Colonic mucosa (tissue), 4 donors: Measurements from ENCODE around the gene HOXA9. TPM values are rescaled to one million over a fixed set of nuclear protein-coding genes. Genes with fewer than 3 reads are reported as not detected.
A peak's percentile ranks its signal among the peaks of the same experiment; 100 is the strongest.

Experiments used
- DNase-seq: peaks from one replicate; pipeline ENCODE4 v3.0.0-alpha.2; 2020
- H3K27ac ChIP-seq: fragments of 200-600 bp; one replicate; pipeline ENCODE4 v1.8.0; 2021
- H3K27me3 ChIP-seq: fragments of 200-600 bp; one replicate; pipeline ENCODE4 v1.8.0; 2021
- H3K36me3 ChIP-seq: fragments of 200-600 bp; one replicate; pipeline ENCODE4 v1.8.0; 2021
- H3K4me1 ChIP-seq: fragments of 200-600 bp; one replicate; pipeline ENCODE4 v1.8.0; 2021; ENCODE audit warnings: mild to moderate bottlenecking
- H3K4me3 ChIP-seq: fragments of 200-600 bp; one replicate; pipeline ENCODE4 v1.8.0; 2021
- H3K9ac ChIP-seq, 2 donors: one replicate each; pipeline ENCODE4 v1.7.0; 2013; ENCODE audit warnings: control low read depth in 2 of 2, low read depth in 2 of 2, low read length in 2 of 2
- H3K9me3 ChIP-seq: fragments of 200-600 bp; one replicate; pipeline ENCODE4 v1.8.0; 2021
- intact Hi-C: fragments of 100-400 bp; cut with DNase I; formaldehyde crosslinking; loops from one replicate; pipeline ENCODE4 v1.14.1; 2022
- total RNA-seq, 2 donors: library from RNA; stranded (reverse); fragmentation: NEBNext Ultra II Directional in 1 of 2; extraction: Animal tissue kit (Norgen Biotek cat#: 25700) in 1 of 2; gene quantifications; one replicate each; pipeline ENCODE4 v1.2.1, GENCODE V29; 2021
- TF ChIP-seq, protein P1 (sequence below): fragments of 200-600 bp; IDR thresholded peaks from one replicate; pipeline ENCODE4 v1.8.0; 2022; ENCODE audit warnings: antibody characterized with exemption, mild to moderate bottlenecking
- donor health status: healthy.
- donor health status: DM: no; HTN: no; CAD: no.
- donor health status: DM: no; HTN: no; CAD: no.

The HOXA9 gene
- total RNA-seq, 2 donors from 2014 or later: 19.5 to 22.1 TPM

DNA sequence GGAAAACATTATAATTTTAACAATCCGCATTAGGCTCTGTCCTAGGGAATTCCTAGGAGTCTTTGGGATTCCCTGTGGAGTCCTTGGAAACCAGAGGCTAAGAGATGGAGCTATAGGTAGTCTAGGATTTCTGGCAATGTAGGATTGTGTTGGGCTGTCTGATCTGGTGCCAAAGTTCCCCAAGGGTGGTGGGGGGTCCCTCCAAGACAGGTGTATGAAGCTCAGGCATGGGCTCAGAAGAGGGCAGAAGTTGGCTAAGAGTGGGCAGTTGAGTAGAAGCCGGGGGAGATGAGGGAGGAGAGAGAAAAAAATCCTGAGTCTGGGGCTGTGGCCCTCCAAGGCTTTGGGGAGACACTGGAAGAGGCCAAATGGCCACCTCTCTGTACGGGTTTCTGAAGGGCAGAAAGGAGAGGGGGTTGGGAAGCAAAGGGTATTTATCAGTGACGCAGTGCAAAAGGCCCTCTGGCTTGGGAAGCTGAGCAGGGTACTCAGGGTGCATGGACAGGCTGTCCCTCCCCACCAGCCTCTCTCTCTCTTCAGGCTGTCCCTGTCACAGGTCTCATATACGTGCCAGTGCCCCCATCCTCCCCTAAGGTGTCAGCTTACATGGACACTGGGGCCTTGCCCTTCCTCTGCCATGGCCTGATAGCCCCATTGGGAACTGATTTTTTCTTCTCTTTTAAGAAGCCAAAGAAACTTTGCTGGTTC lies 18.7 kb downstream of the HOXA9 start:
- intact Hi-C loops: no loop called here
- H3K27ac ChIP-seq: peak overlapping the region; percentile 97
- TF ChIP-seq, protein P1, sequence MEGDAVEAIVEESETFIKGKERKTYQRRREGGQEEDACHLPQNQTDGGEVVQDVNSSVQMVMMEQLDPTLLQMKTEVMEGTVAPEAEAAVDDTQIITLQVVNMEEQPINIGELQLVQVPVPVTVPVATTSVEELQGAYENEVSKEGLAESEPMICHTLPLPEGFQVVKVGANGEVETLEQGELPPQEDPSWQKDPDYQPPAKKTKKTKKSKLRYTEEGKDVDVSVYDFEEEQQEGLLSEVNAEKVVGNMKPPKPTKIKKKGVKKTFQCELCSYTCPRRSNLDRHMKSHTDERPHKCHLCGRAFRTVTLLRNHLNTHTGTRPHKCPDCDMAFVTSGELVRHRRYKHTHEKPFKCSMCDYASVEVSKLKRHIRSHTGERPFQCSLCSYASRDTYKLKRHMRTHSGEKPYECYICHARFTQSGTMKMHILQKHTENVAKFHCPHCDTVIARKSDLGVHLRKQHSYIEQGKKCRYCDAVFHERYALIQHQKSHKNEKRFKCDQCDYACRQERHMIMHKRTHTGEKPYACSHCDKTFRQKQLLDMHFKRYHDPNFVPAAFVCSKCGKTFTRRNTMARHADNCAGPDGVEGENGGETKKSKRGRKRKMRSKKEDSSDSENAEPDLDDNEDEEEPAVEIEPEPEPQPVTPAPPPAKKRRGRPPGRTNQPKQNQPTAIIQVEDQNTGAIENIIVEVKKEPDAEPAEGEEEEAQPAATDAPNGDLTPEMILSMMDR: no peak
- DNase-seq: peak; percentile 31
- H3K36me3 ChIP-seq: no peaks in the 10 kb centered on the region
- peak overlapping the region; percentile 40 to 100 for H3K9ac ChIP-seq
- H3K27me3 ChIP-seq: no peaks in the 10 kb centered on the region
- H3K4me3 ChIP-seq: no peak overlapping the region
- peaks cover 17% of the 10 kb centered on the region for H3K4me1 ChIP-seq
- no peaks in the 10 kb centered on the region for H3K9me3 ChIP-seq

DNA sequence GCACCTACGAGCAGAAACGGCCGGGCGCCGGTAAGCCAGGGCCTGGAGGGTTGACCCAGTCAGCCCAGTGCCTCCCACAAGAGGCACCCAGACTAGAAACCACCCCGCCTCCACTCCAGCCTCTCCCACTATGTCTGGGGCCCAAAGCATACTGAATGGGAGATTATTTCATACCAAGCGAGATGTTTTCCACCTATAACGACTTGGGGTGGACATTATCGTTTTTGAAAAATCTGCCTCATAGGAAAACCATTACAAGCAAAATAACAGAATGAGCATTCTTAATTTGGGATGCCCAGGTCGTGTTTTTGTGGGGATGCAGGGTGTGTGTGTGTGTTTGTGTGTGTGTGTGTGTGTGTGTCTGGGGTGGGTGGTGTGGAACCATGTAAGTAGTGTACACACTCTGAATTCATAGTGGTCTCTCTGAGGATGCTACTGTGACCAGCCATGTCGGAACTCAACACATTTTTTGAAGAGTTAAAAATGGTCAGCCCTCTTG lies 19.4 kb downstream of the HOXA9 start:
- no peaks in the 10 kb centered on the region for H3K36me3 ChIP-seq
- TF ChIP-seq, protein P1: no peak
- peak overlapping the region; percentile 46 to 100 for H3K9ac ChIP-seq
- no peaks in the 10 kb centered on the region for H3K9me3 ChIP-seq
- no peak overlapping the region for H3K4me3 ChIP-seq
- H3K4me1 ChIP-seq: peaks cover 17% of the 10 kb centered on the region
- H3K27ac ChIP-seq: peak overlapping the region; percentile 84
- intact Hi-C loops: no loop called here
- no peak for DNase-seq
- no peaks in the 10 kb centered on the region for H3K27me3 ChIP-seq

DNA sequence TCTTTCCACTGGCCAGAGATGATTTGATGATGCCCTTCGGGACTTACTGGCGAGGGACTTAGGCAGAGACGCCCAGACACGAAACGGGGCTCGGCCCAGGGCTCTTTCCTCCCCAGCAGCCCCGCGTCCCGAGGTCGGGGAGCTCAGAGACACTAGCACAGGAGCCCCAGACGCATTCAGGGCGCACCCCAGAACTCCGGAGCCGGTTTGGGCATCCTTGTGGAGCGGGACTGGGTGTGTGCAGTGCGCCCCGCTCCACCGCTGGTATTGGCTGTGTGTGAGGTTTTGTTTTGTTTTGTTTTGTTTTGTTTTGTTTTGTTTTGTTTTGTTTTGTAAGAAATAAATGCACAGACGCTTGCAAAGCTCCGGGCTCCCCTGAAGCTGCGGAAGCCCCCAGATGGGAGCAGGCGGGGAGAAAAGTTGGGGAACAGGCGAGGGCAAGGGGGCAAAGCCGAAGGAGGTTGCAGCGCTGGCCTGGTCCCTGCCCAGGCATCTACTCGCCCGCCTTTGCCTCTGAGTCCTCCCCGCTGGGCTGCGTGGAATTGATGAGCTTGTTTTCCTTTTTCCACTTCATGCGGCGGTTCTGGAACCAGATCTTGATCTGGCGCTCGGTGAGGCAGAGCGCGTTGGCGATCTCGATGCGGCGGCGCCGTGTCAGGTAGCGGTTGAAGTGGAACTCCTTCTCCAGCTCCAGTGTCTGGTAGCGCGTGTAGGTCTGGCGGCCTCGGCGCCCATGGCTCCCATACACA lies 20.0 kb downstream of the HOXA9 start:
- peak overlapping the region; percentile 46 to 100 for H3K9ac ChIP-seq
- intact Hi-C loops: no loop called here
- H3K9me3 ChIP-seq: no peaks in the 10 kb centered on the region
- TF ChIP-seq, protein P1: no peak
- H3K27me3 ChIP-seq: no peaks in the 10 kb centered on the region
- H3K36me3 ChIP-seq: no peaks in the 10 kb centered on the region
- peak; percentile 47 for DNase-seq
- peaks cover 17% of the 10 kb centered on the region for H3K4me1 ChIP-seq
- H3K27ac ChIP-seq: peak overlapping the region; percentile 84
- no peak overlapping the region for H3K4me3 ChIP-seq

- Histone ChIP-seq H3K9ac (peak overlapping the region; percentile 46 to 100), H3K27me3 (no peaks in the 10 kb centered on the region), H3K36me3 (no peaks in the 10 kb centered on the region), H3K4me1 (peaks cover 17% of the 10 kb centered on the region), H3K9me3 (no peaks in the 10 kb centered on the region), H3K4me3 (peak overlapping the region; percentile 1), H3K27ac (peak overlapping the region; percentile 84)
- DNase-seq: peak; percentile 44
- intact Hi-C loops: loop anchor here (5.0 kb wide), 1 partner anchor 37 kb away; no protein-coding TSS in a partner anchor
- TF ChIP-seq, protein P1: no peak
These were observed 20.6 kb downstream of the HOXA9 start for GRCh38 chr7:27144781-27145164.

GRCh38 chr7:27143950-27144780 lies 21.2 kb downstream of the HOXA9 start:
- no peaks in the 10 kb centered on the region for H3K9me3 ChIP-seq
- intact Hi-C loops: loop anchor here (5.0 kb wide), 1 partner anchor 37 kb away; no protein-coding TSS in a partner anchor
- H3K27me3 ChIP-seq: no peaks in the 10 kb centered on the region
- H3K9ac ChIP-seq: peak overlapping the region; percentile 30 to 100
- peak; percentile 61 for DNase-seq
- peak overlapping the region; percentile 1 for H3K4me3 ChIP-seq
- TF ChIP-seq, protein P1: no peak
- no peaks in the 10 kb centered on the region for H3K36me3 ChIP-seq
- H3K27ac ChIP-seq: peak overlapping the region; percentile 84
- H3K4me1 ChIP-seq: peaks cover 17% of the 10 kb centered on the region
